NCI-H1105 (cell line): ENCODE results near the gene PALD1.
"Not testable (repeated sequence)": the region's sequence is repeated elsewhere in the genome, so short reads cannot be mapped to it uniquely, and the experiment has no call there.

Experiments used
- DNase-seq: peaks from one replicate; lab custom pipeline; 2025; lab: John Stamatoyannopoulos, UW

PALD1 gene

GRCh38 chr10:70614364-70614763, 135.8 kb downstream of the PALD1 start:
- DNase-seq: not testable (repeated sequence)

DNA sequence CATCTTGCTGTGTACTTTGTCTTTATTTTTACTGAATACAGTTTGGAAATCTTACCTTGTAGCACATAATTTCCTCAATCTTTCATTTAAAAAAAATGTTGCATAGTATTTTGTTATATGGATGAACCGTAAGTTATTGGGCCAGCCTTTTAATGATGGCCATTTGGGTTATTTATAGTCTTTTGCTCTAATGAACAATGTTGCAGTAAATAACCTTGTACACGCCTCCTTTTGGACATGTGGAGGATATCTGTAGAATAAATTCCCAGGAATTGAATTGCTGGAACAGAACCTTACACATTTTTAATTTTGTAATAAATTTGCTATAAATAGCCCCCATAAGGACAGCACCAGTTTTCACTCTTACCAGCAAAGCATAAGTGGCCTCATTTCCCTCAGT, 136.6 kb downstream of the PALD1 start:
- no peak for DNase-seq

DNA sequence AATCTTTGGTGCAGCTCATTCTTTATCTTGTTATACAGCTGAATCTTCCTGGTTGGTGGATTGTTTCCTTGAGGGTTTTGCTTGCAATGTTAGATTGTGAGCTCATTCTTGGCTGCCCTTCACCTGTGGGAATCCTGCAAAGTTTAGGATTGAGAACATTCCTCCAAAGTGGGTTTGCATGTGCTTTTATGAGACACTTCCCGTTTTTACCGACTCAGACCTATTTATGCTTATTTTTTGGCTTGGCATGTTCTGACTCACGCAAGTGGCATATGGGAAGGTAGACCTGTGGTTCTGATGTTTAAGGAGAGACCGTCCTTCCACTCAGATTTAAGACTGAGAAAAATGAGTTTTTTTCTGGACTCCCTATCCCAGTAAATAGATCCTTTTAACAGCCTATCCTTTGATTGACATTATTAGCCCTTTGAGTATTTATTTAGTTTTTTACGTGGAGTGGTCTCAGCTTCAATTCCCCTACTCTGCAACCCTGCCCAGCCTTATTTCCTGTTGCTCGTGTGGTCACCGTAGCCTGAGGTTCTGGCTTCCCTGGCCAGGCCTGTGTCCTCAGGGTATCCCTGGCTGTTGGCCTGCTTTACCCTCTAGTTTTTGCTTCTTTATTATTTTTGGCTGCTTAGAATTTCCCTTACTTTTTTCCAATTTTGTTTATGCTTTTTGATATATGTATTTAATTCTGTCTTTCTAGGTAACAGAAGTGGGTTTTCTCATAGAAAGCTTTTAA, 137.4 kb downstream of the PALD1 start:
- DNase-seq: no peak

DNA sequence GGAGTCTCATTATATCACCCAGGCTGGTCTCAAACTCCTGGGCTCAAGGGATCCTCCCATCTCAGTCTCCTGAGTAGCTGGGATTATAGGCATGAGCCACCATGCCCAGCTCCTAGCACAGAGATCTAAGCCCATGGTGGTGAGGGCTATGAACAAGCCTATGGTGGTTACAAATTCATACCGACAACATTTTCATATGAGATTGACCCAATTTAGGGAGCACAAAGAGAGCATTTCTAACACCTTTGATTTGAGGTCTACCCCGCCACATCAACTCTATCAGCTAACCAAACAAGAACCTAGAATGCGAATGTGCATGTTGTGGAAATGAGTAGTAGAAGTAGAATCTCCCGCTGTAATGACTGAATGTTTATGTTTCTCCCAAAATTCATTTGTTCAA, 138.2 kb downstream of the PALD1 start:
- DNase-seq: no peak
